SK-N-SH treated with all-trans-retinoic acid at 6 μM for 48 hours (cell line): ENCODE results near the gene BCL3.

Source experiments
- ARNTL ChIP-seq: fragments of 450-650 bp; formaldehyde crosslinking; IDR thresholded peaks from 2 replicates; pipeline ENCODE4 v1.5.0; 2020; ENCODE audit warnings: low read depth, mild to moderate bottlenecking, moderate library complexity, borderline replicate concordance
- CSRNP3 ChIP-seq: fragments of 250-450 bp; sonication (Bioruptor Pico); IDR thresholded peaks from 2 replicates; pipeline ENCODE4 v1.5.1; 2021; ENCODE audit warnings: mild to moderate bottlenecking, moderate library complexity
- GLIS3 ChIP-seq: fragments of 250-450 bp; sonication (Bioruptor Pico); IDR thresholded peaks from 2 replicates; pipeline ENCODE4 v1.5.0; 2020; ENCODE audit warnings: mild to moderate bottlenecking, moderate library complexity
- PATZ1 ChIP-seq: fragments of 250-450 bp; sonication (Bioruptor Pico); IDR thresholded peaks from 2 replicates; pipeline ENCODE4 v1.8.0; 2020; ENCODE audit warnings: mild to moderate bottlenecking, moderate library complexity, borderline replicate concordance
- RARB ChIP-seq: fragments of 250-450 bp; sonication (Bioruptor Pico); IDR thresholded peaks from 2 replicates; pipeline ENCODE4 v1.8.0; 2021; ENCODE audit warnings: mild to moderate bottlenecking, moderate library complexity
- SNAI2 ChIP-seq: fragments of 250-450 bp; sonication (Bioruptor Pico); IDR thresholded peaks from 2 replicates; pipeline ENCODE4 v1.5.0; 2020; ENCODE audit warnings: mild to moderate bottlenecking, moderate library complexity
- TOX ChIP-seq: fragments of 250-450 bp; sonication (Bioruptor Pico); IDR thresholded peaks from 2 replicates; pipeline ENCODE4 v1.8.0; 2021; ENCODE audit warnings: mild to moderate bottlenecking, moderate library complexity, borderline replicate concordance

GRCh38 chr19:44762038-44762437 lies 13.5 kb downstream of the BCL3 start:
- no peak for TF ChIP-seq TOX (CRISPR knock-in tag)
- no peak for TF ChIP-seq CSRNP3
- no peak for TF ChIP-seq SNAI2 (CRISPR knock-in tag)
- no peak for TF ChIP-seq PATZ1 (CRISPR knock-in tag)
- TF ChIP-seq RARB (CRISPR knock-in tag): no peak
- no peak for TF ChIP-seq ARNTL (CRISPR knock-in tag)
- no peak for TF ChIP-seq GLIS3 (CRISPR knock-in tag)
